ENCODE measurements around the gene AGBL1.

GRCh38 chr15:86810329-86810728 is 730.7 kb downstream of the AGBL1 start:
- TF ChIP-seq ZBTB8A (tag by site-specific recombination; IDR thresholded peaks at IDR 0.05) (no peak), CTCF (tag by site-specific recombination; IDR thresholded peaks at IDR 0.05) (no peak), ZBTB6 (tag by site-specific recombination; IDR thresholded peaks at IDR 0.05) (no peak), ZNF16 (tag by site-specific recombination; IDR thresholded peaks at IDR 0.05; ENCODE audit: low read depth) (no peak)
